Activated CD8-positive, alpha-beta T cell treated with anti-CD3 and anti-CD28 coated beads, Interleukin-2, amount 10 ng/mL, durations not matched to agents 7 days and 5 days (primary cell): ENCODE data around the gene CADPS2. TPM values are rescaled to one million over a fixed set of nuclear protein-coding genes. Genes with fewer than 3 reads are reported as not detected.

Experiments
- ATAC-seq: fragments of 150-1000 bp; cut with Tn5 transposase; one replicate; pipeline ENCODE4 v1.10.0; 2021; ENCODE audit warnings: moderate library complexity
- CTCF ChIA-PET: fragments of 350-600 bp; sonication (Branson Sonifier 250); formaldehyde crosslinking; loops from one replicate; lab custom pipeline; 2021; ENCODE audit warnings: antibody characterized with exemption; lab: Charles Lee
- POLR2A ChIA-PET: fragments of 350-600 bp; sonication (Branson Sonifier 250); formaldehyde crosslinking; loops from one replicate; lab custom pipeline; 2021; ENCODE audit warnings: antibody characterized with exemption; lab: Charles Lee
- DNase-seq: peaks from one replicate; pipeline ENCODE4 v3.0.0-alpha.2; 2020
- H3K27ac Mint-ChIP-seq: one replicate; pipeline ENCODE4 v1.8.0; 2021; ENCODE audit warnings: mild to moderate bottlenecking, mixed read lengths
- H3K27me3 Mint-ChIP-seq: one replicate; pipeline ENCODE4 v1.8.0; 2021; ENCODE audit warnings: low read depth, mixed read lengths
- H3K36me3 Mint-ChIP-seq: one replicate; pipeline ENCODE4 v1.8.0; 2021; ENCODE audit warnings: low read depth, mixed read lengths
- H3K4me1 Mint-ChIP-seq: one replicate; pipeline ENCODE4 v1.8.0; 2021; ENCODE audit warnings: low read depth, mixed read lengths
- H3K4me3 Mint-ChIP-seq: one replicate; pipeline ENCODE4 v1.8.0; 2021; ENCODE audit warnings: mild to moderate bottlenecking, mixed read lengths
- H3K9me3 Mint-ChIP-seq: one replicate; pipeline ENCODE4 v1.8.0; 2022; ENCODE audit warnings: mixed read lengths; ENCODE audit not compliant: insufficient read depth
- total RNA-seq, 2 experiments: library from RNA; stranded (reverse); gene quantifications; one replicate each; pipeline ENCODE4 v1.2.3, GENCODE V29; 2021

CADPS2 gene
- total RNA-seq, 2 experiments from 2014 or later: not detected

GRCh38 chr7:122803851-122804250 is 82.4 kb downstream of the CADPS2 start:
- Mint-ChIP-seq H3K9me3 (no peaks in the 10 kb centered on the region), H3K36me3 (no peaks in the 10 kb centered on the region), H3K27me3 (no peaks in the 10 kb centered on the region), H3K27ac (no peak overlapping the region), H3K4me1 (no peaks in the 10 kb centered on the region), H3K4me3 (no peak overlapping the region)
- ATAC-seq (no peak), DNase-seq (no peak)
- POLR2A ChIA-PET: no interaction called here
- CTCF ChIA-PET: no interaction called here

DNA sequence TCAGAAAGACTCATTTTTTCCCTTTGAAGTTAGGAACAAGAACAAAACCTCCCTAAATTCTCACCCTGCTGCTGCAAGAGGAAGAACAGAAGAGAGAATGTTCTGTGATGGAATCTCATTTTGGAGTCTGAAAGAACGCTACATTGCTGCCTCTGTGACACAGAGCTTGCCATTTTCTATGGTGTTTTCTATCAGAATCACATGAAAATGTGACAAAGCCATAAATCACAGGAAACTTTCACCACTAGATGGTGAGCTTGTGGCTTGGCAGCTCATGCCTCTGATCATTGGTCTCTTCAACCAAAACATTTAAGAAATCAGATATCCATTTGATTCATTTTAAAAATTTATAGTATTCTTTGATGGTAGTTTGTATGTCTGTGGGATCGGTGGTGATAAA is 82.9 kb downstream of the CADPS2 start:
- DNase-seq (no peak), ATAC-seq (no peak)
- no peak overlapping the region for H3K27ac Mint-ChIP-seq
- H3K36me3 Mint-ChIP-seq: no peaks in the 10 kb centered on the region
- CTCF ChIA-PET: no interaction called here
- H3K4me3 Mint-ChIP-seq: no peak overlapping the region
- H3K4me1 Mint-ChIP-seq: no peaks in the 10 kb centered on the region
- no peaks in the 10 kb centered on the region for H3K27me3 Mint-ChIP-seq
- H3K9me3 Mint-ChIP-seq: no peaks in the 10 kb centered on the region
- POLR2A ChIA-PET: no interaction called here

DNA sequence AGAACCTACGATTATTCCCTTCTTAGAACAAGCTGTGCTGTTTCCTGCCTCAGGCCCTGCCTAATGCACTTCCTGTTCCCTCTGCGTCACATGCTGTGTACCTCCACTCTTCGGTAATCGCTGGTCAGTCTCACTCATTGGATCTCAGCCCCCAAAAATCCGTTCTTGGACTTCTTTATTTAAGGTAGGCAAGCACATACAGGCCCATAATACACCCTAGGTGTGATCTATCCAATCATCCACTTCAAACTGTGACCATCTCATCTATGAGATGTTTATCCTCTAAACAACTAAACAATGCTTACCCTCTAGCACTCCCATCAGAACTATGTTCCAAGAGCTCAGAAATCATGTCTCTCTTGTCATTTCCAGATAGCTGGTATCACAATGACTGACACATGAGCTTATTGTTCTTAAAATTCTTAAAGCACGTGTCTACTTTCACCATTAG is 83.9 kb downstream of the CADPS2 start:
- H3K36me3 Mint-ChIP-seq: no peaks in the 10 kb centered on the region
- ChIA-PET CTCF (no interaction called here), POLR2A (no interaction called here)
- DNase-seq (no peak), ATAC-seq (no peak)
- H3K27ac Mint-ChIP-seq: no peak overlapping the region
- no peaks in the 10 kb centered on the region for H3K4me1 Mint-ChIP-seq
- no peaks in the 10 kb centered on the region for H3K9me3 Mint-ChIP-seq
- no peaks in the 10 kb centered on the region for H3K27me3 Mint-ChIP-seq
- H3K4me3 Mint-ChIP-seq: no peak overlapping the region

DNA sequence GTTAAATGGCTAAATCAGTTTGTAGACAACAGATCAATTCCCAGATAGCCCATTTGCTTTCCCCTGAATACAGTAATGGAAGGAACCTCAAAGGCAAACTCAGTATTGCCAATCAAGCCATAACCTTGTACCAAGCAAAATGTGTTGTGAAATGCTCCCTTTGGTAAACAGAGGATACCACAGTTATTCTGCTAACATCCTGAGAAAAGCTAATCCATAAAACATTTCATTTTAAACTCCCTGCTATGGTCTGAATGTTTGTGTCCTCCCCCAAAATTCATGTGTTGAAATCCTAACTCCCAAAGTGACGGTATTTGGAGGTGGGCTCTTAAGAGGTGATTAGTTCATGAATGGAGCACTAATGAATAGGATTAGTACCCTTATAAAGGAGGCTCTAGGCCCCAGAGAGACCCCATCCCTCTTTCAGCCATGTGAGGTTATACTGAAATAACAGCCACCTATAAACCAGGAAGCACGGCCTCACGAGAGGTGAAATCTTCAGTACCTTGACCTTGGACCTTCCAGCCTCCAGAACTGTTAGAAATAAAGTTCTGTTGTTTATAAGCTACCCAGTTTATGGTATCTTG is 94.2 kb downstream of the CADPS2 start:
- no peak for DNase-seq
- CTCF ChIA-PET: no interaction called here
- POLR2A ChIA-PET: no interaction called here
- no peak for ATAC-seq
- H3K27ac Mint-ChIP-seq: no peak overlapping the region
- H3K27me3 Mint-ChIP-seq: no peaks in the 10 kb centered on the region
- H3K4me3 Mint-ChIP-seq: no peak overlapping the region
- H3K9me3 Mint-ChIP-seq: no peaks in the 10 kb centered on the region
- H3K4me1 Mint-ChIP-seq: no peaks in the 10 kb centered on the region
- H3K36me3 Mint-ChIP-seq: no peaks in the 10 kb centered on the region

GRCh38 chr7:122790591-122790990 is 95.7 kb downstream of the CADPS2 start:
- no peaks in the 10 kb centered on the region for H3K4me1 Mint-ChIP-seq

GRCh38 chr7:122790132-122790531 is 96.1 kb downstream of the CADPS2 start:
- H3K4me3 Mint-ChIP-seq: no peak overlapping the region
- POLR2A ChIA-PET: no interaction called here
- ATAC-seq (no peak), DNase-seq (no peak)
- CTCF ChIA-PET: no interaction called here
- no peaks in the 10 kb centered on the region for H3K27me3 Mint-ChIP-seq
- no peaks in the 10 kb centered on the region for H3K36me3 Mint-ChIP-seq
- H3K4me1 Mint-ChIP-seq: no peaks in the 10 kb centered on the region
- H3K27ac Mint-ChIP-seq: no peak overlapping the region
- no peaks in the 10 kb centered on the region for H3K9me3 Mint-ChIP-seq

More at GRCh38 chr7:122790591-122790990, 95.7 kb downstream of the CADPS2 start:
- DNase-seq: no peak
- ChIA-PET CTCF (no interaction called here), POLR2A (no interaction called here)
- H3K9me3 Mint-ChIP-seq: no peaks in the 10 kb centered on the region
- no peak for ATAC-seq
- H3K4me3 Mint-ChIP-seq: no peak overlapping the region
- H3K36me3 Mint-ChIP-seq: no peaks in the 10 kb centered on the region
- H3K27ac Mint-ChIP-seq: no peak overlapping the region
- no peaks in the 10 kb centered on the region for H3K27me3 Mint-ChIP-seq

GRCh38 chr7:122789156-122789555 is 97.1 kb downstream of the CADPS2 start:
- no peak for DNase-seq
- CTCF ChIA-PET: no interaction called here
- POLR2A ChIA-PET: no interaction called here

GRCh38 chr7:122770686-122771335 is 115.4 kb downstream of the CADPS2 start:
- Mint-ChIP-seq H3K4me3 (no peak overlapping the region), H3K36me3 (no peaks in the 10 kb centered on the region), H3K27ac (no peak overlapping the region), H3K27me3 (no peaks in the 10 kb centered on the region), H3K9me3 (no peaks in the 10 kb centered on the region), H3K4me1 (no peaks in the 10 kb centered on the region)
- ATAC-seq (no peak), DNase-seq (no peak)
- ChIA-PET CTCF (no interaction called here), POLR2A (no interaction called here)

More at GRCh38 chr7:122789156-122789555, 97.1 kb downstream of the CADPS2 start:
- H3K9me3 Mint-ChIP-seq: no peaks in the 10 kb centered on the region
- ATAC-seq: no peak
- H3K27ac Mint-ChIP-seq: no peak overlapping the region
- no peaks in the 10 kb centered on the region for H3K4me1 Mint-ChIP-seq
- H3K4me3 Mint-ChIP-seq: no peak overlapping the region
- no peaks in the 10 kb centered on the region for H3K36me3 Mint-ChIP-seq
- H3K27me3 Mint-ChIP-seq: no peaks in the 10 kb centered on the region

DNA sequence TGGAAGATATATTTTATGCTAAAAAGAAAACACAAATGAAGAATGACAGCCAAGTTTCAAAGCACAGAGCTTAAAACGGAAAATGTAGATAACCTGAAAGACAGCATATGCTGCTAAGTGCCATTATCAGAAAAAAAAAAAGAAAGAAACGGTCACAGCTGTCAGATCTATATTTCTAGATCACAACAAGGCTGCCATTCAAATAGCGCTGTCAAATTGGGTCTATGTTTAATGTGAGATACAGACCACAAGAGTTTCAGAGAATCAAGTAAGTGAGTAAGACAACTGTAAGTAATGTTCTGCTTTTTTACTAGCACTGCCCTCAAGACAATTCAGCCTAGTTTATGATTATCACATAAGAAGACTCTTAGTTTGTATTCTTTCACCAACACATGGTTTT is 117.4 kb downstream of the CADPS2 start:
- no peaks in the 10 kb centered on the region for H3K36me3 Mint-ChIP-seq
- H3K27me3 Mint-ChIP-seq: no peaks in the 10 kb centered on the region
- H3K27ac Mint-ChIP-seq: no peak overlapping the region

DNA sequence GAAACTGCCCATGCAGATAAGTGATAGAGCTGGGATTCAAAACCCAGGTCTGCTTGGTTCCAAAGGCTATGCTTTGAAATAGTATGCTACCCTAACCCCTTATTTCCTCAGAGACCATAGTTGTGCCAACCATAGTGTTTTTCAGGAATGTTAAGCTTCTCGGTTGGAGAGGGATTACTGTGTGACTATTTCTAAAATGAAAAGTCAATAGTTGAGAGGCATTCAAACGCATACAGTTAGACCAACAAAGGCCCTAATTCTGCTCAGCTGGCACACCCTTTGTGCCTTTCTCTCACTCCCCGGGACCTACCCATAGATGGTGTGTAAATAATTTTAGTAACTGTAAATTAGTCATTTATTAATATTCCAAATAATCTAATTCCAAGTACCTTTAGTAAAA is 118.9 kb downstream of the CADPS2 start:
- DNase-seq (no peak), ATAC-seq (no peak)
- no peak overlapping the region for H3K27ac Mint-ChIP-seq
- H3K27me3 Mint-ChIP-seq: no peaks in the 10 kb centered on the region
- ChIA-PET CTCF (no interaction called here), POLR2A (no interaction called here)
- H3K9me3 Mint-ChIP-seq: no peaks in the 10 kb centered on the region
- no peaks in the 10 kb centered on the region for H3K36me3 Mint-ChIP-seq
- no peaks in the 10 kb centered on the region for H3K4me1 Mint-ChIP-seq
- H3K4me3 Mint-ChIP-seq: no peak overlapping the region

More for the DNA sequence above, 117.4 kb downstream of the CADPS2 start:
- ChIA-PET CTCF (no interaction called here), POLR2A (no interaction called here)
- no peaks in the 10 kb centered on the region for H3K4me1 Mint-ChIP-seq
- ATAC-seq (no peak), DNase-seq (no peak)
- no peaks in the 10 kb centered on the region for H3K9me3 Mint-ChIP-seq
- H3K4me3 Mint-ChIP-seq: no peak overlapping the region

DNA sequence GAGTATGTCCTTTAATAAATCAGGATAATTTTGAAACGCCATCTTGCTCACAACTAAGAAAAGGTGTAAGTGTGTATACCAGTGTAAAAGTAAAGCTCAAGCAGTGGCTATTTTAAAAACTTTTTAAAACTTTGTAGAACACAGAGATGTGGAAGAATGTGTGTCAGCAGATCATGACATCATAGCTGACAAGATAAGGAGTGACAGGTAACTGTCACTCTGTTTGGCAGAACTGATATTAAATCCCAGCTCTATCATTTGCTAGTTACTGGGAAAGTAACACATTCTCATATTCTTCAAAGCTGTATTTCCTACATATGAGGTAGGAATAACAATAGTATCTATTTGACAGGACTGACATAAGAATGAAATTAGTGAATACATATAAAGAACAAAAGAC is 119.7 kb downstream of the CADPS2 start:
- ATAC-seq: no peak

GRCh38 chr7:122764902-122765301 is 121.4 kb downstream of the CADPS2 start:
- H3K27ac Mint-ChIP-seq: no peak overlapping the region
- no peaks in the 10 kb centered on the region for H3K27me3 Mint-ChIP-seq
- no peak for DNase-seq
- H3K4me3 Mint-ChIP-seq: no peak overlapping the region
- no peak for ATAC-seq
- no peaks in the 10 kb centered on the region for H3K36me3 Mint-ChIP-seq
- no peaks in the 10 kb centered on the region for H3K4me1 Mint-ChIP-seq
- CTCF ChIA-PET: no interaction called here
- POLR2A ChIA-PET: no interaction called here
- H3K9me3 Mint-ChIP-seq: peaks cover 5% of the 10 kb centered on the region

More for the DNA sequence above, 119.7 kb downstream of the CADPS2 start:
- ChIA-PET POLR2A (no interaction called here), CTCF (no interaction called here)
- no peaks in the 10 kb centered on the region for H3K36me3 Mint-ChIP-seq
- no peaks in the 10 kb centered on the region for H3K9me3 Mint-ChIP-seq
- no peaks in the 10 kb centered on the region for H3K27me3 Mint-ChIP-seq
- DNase-seq: no peak
- no peaks in the 10 kb centered on the region for H3K4me1 Mint-ChIP-seq
- no peak overlapping the region for H3K27ac Mint-ChIP-seq
- no peak overlapping the region for H3K4me3 Mint-ChIP-seq
